IPS-18c (cell line): ENCODE measurements around the gene GPSM3.
"Not testable (repeated sequence)": the region's sequence is repeated elsewhere in the genome, so short reads cannot be mapped to it uniquely, and the experiment has no call there.

Source experiments
- H3K4me3 ChIP-seq: 2 replicates; pipeline ENCODE4 v1.7.0; 2013; ENCODE audit warnings: low read depth, mild to moderate bottlenecking, low read length, moderate library complexity; ENCODE audit not compliant: insufficient read depth
- H3K9me3 ChIP-seq: one replicate; pipeline ENCODE4 v1.6.1; 2013; ENCODE audit warnings: mild to moderate bottlenecking, low read length, moderate library complexity; ENCODE audit not compliant: control insufficient read depth, insufficient read depth

Gene GPSM3

GRCh38 chr6:32210191-32210601 lies 17.8 kb upstream of the GPSM3 start:
- no peak overlapping the region for H3K4me3 ChIP-seq
- peaks cover 3% of the 10 kb centered on the region for H3K9me3 ChIP-seq

DNA sequence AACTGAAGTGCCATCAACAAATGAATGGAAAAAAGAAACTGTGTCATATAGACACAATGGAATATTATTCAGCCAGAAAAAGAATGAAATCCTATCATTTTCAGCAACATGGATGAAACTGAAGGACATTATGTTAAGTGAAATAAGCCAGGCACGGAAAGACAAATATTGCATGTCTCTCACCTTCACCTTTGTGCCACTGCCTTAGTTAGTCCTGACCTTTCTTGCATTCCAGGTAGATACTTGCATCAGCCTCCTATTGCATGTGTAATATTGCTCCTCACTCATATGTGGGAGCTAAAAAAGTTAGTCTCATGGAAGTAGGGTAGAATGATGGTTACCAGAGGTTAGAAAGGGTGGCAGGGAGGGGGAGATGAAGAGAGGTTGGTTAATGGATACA lies 16.6 kb upstream of the GPSM3 start:
- H3K4me3 ChIP-seq: no peak overlapping the region
- H3K9me3 ChIP-seq: peaks cover 3% of the 10 kb centered on the region

GRCh38 chr6:32204268-32204715 lies 11.8 kb upstream of the GPSM3 start:
- H3K9me3 ChIP-seq: peaks cover 3% of the 10 kb centered on the region
- no peak overlapping the region for H3K4me3 ChIP-seq

- H3K4me3 ChIP-seq: no peak overlapping the region
Observed at GRCh38 chr6:32203426-32204267, 11.2 kb upstream of the GPSM3 start.

GRCh38 chr6:32202186-32202585 lies 9.7 kb upstream of the GPSM3 start:
- no peak overlapping the region for H3K4me3 ChIP-seq
- H3K9me3 ChIP-seq: no peaks in the 10 kb centered on the region

More at GRCh38 chr6:32203426-32204267, 11.2 kb upstream of the GPSM3 start:
- peaks cover 3% of the 10 kb centered on the region for H3K9me3 ChIP-seq

- H3K9me3 ChIP-seq: no peaks in the 10 kb centered on the region
- no peak overlapping the region for H3K4me3 ChIP-seq
Observed at GRCh38 chr6:32200711-32201475, 8.4 kb upstream of the GPSM3 start.

- Histone ChIP-seq H3K4me3 (no peak overlapping the region), H3K9me3 (no peaks in the 10 kb centered on the region)
Observed at GRCh38 chr6:32198866-32199265, 6.4 kb upstream of the GPSM3 start.

GRCh38 chr6:32198345-32198696 lies 5.9 kb upstream of the GPSM3 start:
- Histone ChIP-seq H3K9me3 (no peaks in the 10 kb centered on the region), H3K4me3 (no peak overlapping the region)

DNA sequence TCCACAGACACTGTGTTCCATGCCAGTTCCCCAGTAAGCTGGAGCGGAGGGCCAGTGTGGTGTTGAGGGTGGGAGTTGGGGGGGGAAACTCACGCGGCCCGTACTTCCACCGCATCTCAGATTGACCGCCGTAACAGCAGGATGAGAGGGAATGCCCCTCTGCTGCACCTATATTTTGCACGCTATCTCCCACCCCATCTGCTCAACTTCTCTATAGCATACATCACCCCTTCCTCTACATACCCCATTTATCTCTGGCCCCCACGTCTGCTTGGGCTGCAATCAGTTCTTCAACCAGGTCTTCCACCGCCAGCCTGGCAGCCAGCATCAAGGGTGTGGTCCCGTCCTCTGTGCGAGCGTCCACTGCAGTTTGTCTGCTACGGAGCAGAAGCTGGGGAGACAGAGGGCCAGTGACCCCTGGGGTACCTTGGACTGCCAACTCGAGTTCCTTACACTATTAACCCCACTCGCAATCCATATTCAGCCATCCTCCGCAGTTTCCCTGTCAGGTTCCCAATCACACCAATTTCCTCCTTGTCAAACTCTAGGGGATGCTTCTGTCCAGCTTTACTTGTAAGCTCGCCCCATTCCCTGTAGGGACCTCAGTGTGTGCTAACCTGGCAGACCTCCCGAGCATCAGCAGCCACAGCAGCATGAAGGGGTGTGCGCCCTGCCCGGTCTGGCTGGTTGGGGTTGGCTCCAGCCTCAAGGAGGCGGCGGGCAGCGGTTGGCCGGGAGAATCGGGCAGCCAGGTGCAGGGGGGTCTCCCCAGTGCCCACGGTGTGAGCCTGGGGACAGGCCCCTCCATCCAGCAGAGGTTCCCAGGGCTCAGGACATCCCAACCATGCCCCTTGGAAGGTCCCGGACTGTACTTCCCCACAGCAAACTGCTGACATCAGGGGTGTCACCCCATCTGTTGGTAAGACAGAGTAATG lies 4.5 kb upstream of the GPSM3 start:
- Histone ChIP-seq H3K9me3 (no peaks in the 10 kb centered on the region), H3K4me3 (peak overlapping the region; percentile 97)

GRCh38 chr6:32195902-32196681 lies 3.6 kb upstream of the GPSM3 start:
- peak overlapping the region; percentile 97 for H3K4me3 ChIP-seq
- H3K9me3 ChIP-seq: no peaks in the 10 kb centered on the region

DNA sequence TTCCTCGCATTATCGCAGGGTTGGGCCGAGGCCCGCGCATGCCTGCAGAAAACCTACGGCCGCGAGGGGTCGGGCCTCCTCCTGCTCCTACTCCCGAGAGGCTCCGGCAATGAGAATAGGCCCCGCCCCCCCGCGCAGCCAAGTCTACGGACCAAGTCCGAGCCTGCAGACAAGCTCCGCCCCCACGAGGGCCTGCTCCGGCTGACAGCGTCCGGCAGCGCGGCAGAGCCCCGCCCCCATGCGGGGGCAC lies 3.1 kb upstream of the GPSM3 start:
- Histone ChIP-seq H3K4me3 (peak overlapping the region; percentile 97; the same call in 1 of the 2 replicates), H3K9me3 (no peaks in the 10 kb centered on the region)

DNA sequence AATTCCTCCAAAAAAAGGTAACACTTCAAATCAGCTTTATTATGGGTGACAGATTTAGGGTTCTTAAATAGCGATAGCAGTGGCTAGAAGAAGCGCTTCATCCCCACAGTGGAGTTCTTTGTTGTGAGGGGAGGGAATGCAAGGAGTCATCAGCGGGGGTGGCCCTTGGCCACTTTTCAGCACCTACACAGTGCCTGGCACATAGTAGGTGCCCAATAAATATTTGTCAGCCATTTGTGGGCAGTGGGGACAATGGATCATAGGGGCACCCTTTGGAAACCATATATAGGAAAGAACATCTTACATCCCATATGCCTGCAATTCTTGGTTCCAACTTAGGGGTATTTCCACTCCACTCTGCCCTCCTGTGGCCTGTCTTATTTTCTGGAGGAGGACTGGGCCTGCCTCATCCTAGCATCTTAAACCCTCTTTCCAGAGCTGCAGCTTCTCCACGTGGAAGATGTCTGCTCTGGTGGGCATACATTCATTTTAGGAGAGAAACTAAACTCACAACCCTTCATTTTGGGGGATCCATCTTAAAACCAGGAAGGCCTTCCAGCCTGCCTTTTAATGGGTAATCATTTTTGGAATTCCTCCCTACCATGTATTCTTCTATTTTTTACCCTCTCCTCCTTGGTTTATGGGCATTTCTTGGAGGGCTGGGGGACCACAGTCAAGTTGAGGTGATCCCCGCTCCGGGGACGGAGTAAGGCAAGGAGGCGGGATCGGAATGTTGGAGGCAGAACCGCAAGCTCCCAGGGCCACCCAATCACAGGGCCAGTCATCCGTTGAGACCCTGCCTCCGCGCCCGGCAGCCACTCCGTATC lies 2.6 kb upstream of the GPSM3 start:
- no peaks in the 10 kb centered on the region for H3K9me3 ChIP-seq
- peak overlapping the region; percentile 51 for H3K4me3 ChIP-seq

DNA sequence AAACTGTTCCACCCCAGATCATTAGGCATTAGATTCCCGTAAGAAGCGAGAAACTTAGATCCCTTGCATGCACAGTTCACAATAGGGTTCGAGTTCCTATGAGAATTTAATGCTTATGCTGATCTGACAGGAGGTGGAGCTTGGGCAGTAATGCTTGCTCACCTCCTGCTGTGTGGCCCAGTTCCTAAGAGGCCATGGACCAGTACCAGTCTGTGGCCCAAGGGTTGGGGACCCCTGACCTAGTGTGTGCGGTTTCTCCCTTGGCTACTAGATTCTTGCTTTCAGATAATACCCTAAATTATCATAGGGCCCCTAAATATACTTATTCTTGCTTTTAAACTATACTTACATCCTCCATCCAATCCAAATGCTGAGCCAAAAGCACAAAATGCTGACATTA lies 1.9 kb upstream of the GPSM3 start:
- H3K9me3 ChIP-seq: no peaks in the 10 kb centered on the region
- no peak overlapping the region for H3K4me3 ChIP-seq

- H3K9me3 ChIP-seq, H3K4me3 ChIP-seq: not testable (repeated sequence)
Observed at GRCh38 chr6:32193096-32193495, 653 bp upstream of the GPSM3 start.

GRCh38 chr6:32191696-32192607 lies 491 bp downstream of the GPSM3 start:
- no peak overlapping the region; the same call in none of the 2 replicates for H3K4me3 ChIP-seq

More at GRCh38 chr6:32191696-32192607, 491 bp downstream of the GPSM3 start:
- H3K9me3 ChIP-seq: no peaks in the 10 kb centered on the region
